Stomach smooth muscle (tissue), 2 donors: ENCODE results near the gene ROBO1.

Source experiments
- H3K27ac ChIP-seq: one replicate; pipeline ENCODE4 v1.7.0; 2013; ENCODE audit warnings: mild to moderate bottlenecking, low read length, inconsistent platforms
- H3K27me3 ChIP-seq, 2 donors: one replicate each; pipeline ENCODE4 v1.7.0; 2013; ENCODE audit warnings: low read length in 2 of 2; ENCODE audit not compliant: insufficient read depth in 2 of 2, control insufficient read depth in 1 of 2
- H3K36me3 ChIP-seq, 2 donors: one replicate each; pipeline ENCODE4 v1.7.0; 2013; ENCODE audit warnings: low read length in 2 of 2; ENCODE audit not compliant: control insufficient read depth in 2 of 2, insufficient read depth in 2 of 2
- H3K4me1 ChIP-seq: one replicate; pipeline ENCODE4 v1.7.0; 2013; ENCODE audit warnings: low read length; ENCODE audit not compliant: control insufficient read depth, insufficient read depth
- H3K4me3 ChIP-seq, 2 donors: one replicate each; pipeline ENCODE4 v1.7.0; 2013; ENCODE audit warnings: low read length in 2 of 2
- H3K9ac ChIP-seq, 2 donors: one replicate each; pipeline ENCODE4 v1.7.0; 2013; ENCODE audit warnings: low read length in 2 of 2, mild to moderate bottlenecking in 1 of 2
- H3K9me3 ChIP-seq, 2 donors: one replicate each; pipeline ENCODE4 v1.7.0; 2013; ENCODE audit warnings: low read length in 2 of 2; ENCODE audit not compliant: control insufficient read depth in 2 of 2
- donor health status: healthy.
- donor health status: Pancreatic carcinoma.

ROBO1 gene

DNA sequence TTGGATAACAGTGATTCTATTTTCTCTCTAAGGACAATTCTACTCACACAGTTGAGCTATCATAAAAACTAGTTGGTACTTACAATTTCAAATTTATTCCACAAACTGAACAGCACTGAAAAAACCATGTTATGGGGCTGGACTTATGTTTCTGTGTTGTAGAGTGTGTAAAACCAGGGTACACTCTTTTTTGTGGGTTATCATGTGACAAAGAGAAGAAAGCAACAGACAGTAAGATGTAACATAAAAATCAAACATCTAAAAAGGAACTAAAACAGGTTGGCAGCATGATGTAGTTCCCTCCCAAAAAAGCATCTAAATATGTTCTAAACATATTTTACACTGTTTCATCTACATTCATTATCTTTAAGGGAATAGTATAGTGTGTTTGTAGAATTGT lies 757.9 kb downstream of the ROBO1 start:
- Histone ChIP-seq H3K4me1 (peaks cover 6% of the 10 kb centered on the region), H3K27ac (no peak overlapping the region)

DNA sequence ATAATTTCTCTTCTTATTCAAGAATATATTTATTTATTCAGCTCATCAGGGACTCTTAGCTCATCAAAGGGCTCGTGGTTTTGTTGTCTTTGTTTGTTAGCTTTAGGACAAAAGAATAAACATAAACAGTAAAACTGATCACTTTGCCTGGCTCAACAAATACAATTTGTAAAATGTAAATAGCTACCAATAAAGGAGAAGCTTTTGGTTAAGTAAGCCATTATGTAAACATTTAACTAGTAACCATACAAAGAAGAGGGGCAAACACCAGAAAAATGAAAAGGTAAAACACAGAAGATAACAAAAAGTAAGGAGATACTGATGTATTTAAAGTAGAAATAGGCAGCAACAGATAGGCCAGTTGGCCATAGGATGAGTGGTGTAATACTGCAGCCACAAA lies 761.7 kb downstream of the ROBO1 start:
- no peak overlapping the region for H3K4me3 ChIP-seq
- no peak overlapping the region for H3K27ac ChIP-seq
- H3K36me3 ChIP-seq: no peaks in the 10 kb centered on the region
- H3K4me1 ChIP-seq: no peaks in the 10 kb centered on the region
- no peaks in the 10 kb centered on the region for H3K9me3 ChIP-seq
- H3K27me3 ChIP-seq: no peaks in the 10 kb centered on the region
- no peak overlapping the region for H3K9ac ChIP-seq

More for the DNA sequence above, 757.9 kb downstream of the ROBO1 start:
- Histone ChIP-seq H3K36me3 (no peaks in the 10 kb centered on the region), H3K4me3 (no peak overlapping the region), H3K27me3 (no peaks in the 10 kb centered on the region), H3K9ac (no peak overlapping the region), H3K9me3 (no peaks in the 10 kb centered on the region)

DNA sequence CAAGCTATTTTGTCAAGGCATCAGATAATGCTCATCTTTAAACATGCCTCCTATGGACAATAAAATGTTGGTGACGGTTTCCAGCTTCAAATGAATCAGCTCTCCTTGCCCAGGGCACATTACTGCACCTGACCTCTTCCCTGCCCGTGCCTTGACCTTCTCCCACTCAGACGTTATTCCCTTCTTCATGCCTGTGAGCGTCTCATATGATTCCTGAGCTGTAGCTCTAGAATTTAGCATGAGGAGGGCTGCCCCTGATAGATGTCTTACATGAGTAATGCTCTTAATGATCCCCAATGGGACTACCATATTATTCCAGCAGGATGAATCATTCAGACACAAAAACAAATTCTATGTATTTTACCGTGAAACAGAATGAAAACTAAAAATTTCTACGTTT lies 762.7 kb downstream of the ROBO1 start:
- Histone ChIP-seq H3K9me3 (no peaks in the 10 kb centered on the region), H3K4me3 (no peak overlapping the region), H3K27me3 (no peaks in the 10 kb centered on the region), H3K27ac (no peak overlapping the region), H3K9ac (no peak overlapping the region), H3K36me3 (no peaks in the 10 kb centered on the region), H3K4me1 (no peaks in the 10 kb centered on the region)

DNA sequence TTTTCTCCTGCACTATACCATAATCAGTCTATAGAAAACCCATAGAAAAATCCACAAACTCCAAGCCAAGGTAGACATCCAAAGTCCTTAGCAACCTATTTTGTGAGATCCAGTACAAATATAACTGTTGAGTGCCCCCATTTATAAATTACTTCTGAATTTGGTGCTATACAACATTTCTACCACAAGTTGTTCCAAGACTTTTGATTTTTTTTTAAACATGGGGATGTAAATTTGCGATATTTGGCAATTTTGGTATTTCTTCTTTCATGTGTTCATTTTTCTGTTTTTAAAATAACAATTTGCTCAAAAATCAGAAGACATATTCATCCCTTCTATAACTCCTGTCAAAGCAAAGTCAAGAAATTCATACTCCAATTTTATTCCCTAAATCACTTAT lies 763.8 kb downstream of the ROBO1 start:
- Histone ChIP-seq H3K36me3 (no peaks in the 10 kb centered on the region), H3K4me1 (no peaks in the 10 kb centered on the region), H3K27ac (no peak overlapping the region), H3K9ac (no peak overlapping the region), H3K9me3 (no peaks in the 10 kb centered on the region), H3K27me3 (no peaks in the 10 kb centered on the region), H3K4me3 (no peak overlapping the region)

DNA sequence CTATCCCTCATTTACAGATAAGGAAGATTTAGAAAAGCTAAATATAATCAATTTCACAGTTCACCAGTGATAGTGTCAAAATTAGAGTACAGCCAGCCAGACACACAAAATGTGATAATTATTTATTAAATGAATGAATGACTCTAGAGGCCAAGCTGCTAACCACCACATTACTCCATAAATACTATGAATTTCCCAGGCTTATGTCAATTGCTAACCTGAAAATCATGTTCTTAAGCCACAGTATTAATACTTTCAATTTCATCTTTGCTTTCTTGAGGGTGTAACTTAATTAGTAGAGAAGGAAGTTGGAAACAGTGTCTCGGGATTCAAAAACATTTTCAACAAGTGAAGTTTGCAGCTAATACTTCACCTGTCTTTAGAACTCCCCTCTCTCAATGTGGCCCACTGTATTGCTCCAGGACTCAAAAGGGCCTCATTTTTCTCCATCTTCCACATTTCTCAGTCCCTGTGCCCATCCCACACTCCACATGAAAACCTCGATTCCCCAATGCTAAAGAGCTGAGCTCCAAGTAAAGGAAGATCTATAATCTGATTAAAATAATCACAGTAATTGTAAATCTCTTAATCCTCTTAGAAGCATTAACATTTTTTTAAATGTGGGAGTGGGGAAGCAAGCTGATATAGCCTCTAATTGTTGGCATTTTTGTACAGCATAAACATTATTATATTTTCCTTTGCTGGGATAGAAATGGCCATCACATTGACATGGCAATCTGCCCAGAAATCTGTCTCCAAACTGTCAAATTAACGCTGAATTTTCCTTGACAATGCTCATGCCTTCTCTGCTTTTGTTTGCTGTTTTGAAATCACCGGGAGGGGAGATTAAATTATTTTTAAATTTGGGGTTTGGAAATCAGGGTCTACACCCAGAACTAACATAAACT lies 765.1 kb downstream of the ROBO1 start:
- Histone ChIP-seq H3K27me3 (no peaks in the 10 kb centered on the region), H3K4me3 (no peak overlapping the region), H3K9ac (no peak overlapping the region), H3K27ac (no peak overlapping the region), H3K9me3 (no peaks in the 10 kb centered on the region), H3K4me1 (no peaks in the 10 kb centered on the region), H3K36me3 (no peaks in the 10 kb centered on the region)

DNA sequence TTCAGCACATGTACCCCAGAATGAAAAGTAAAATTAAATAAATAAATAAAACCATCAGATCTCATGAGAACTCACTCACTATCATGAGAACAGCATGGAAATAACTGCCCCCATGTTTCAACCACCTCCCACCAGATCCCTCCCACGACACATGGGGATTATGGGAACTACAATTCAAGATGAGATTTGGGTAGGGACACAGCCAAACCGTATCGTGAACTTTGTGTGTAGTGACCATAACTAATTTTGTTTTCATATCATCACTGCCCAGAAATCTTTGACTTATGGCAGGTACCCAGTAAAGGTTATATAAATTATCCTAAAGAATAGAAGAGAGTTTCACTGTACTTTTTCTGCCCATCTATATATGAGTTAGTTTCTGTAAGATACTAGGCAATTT lies 766.5 kb downstream of the ROBO1 start:
- H3K9me3 ChIP-seq: no peaks in the 10 kb centered on the region
- H3K36me3 ChIP-seq: no peaks in the 10 kb centered on the region
- no peak overlapping the region for H3K27ac ChIP-seq
- no peaks in the 10 kb centered on the region for H3K4me1 ChIP-seq
- H3K27me3 ChIP-seq: no peaks in the 10 kb centered on the region
- no peak overlapping the region for H3K4me3 ChIP-seq
- H3K9ac ChIP-seq: no peak overlapping the region

DNA sequence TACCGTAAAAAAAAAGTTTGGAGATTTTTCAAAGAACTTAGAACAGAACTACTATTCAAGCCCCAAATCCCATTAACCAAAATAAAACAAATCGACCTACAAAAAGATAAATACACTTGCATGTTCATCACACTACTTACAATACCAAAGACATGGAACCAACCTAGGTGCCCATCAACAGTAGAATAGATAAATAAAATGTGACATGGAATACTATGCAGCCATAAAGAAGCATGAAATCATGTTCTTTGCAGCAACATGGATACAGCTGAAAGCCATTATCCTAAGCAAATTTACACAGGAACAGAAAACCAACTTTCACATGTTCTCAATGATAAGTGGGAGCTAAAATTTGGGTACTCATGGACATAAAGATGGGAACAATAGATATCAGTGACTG lies 768.7 kb downstream of the ROBO1 start:
- Histone ChIP-seq H3K27ac (no peak overlapping the region), H3K9ac (no peak overlapping the region), H3K4me1 (no peaks in the 10 kb centered on the region), H3K27me3 (no peaks in the 10 kb centered on the region), H3K9me3 (no peaks in the 10 kb centered on the region), H3K4me3 (no peak overlapping the region), H3K36me3 (no peaks in the 10 kb centered on the region)

DNA sequence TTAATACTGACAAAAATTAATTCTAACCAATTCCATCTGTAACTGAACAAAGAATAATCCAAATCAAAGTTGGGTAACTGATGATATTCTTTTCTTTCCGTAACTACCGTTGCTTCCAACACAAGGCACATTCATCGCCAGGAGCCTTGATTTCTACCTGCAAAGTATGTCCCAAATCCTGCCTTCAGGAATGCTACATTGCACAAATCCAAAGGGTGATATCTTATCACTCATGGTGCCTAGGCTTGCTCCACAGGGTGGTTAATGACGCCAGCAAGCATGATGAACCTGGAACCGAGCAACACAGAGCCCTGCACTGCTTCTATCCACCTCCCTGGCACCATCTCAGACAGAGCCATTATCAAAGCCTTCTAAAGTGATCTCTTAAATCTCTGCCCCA lies 772.7 kb downstream of the ROBO1 start:
- Histone ChIP-seq H3K27me3 (no peaks in the 10 kb centered on the region), H3K36me3 (no peaks in the 10 kb centered on the region)

DNA sequence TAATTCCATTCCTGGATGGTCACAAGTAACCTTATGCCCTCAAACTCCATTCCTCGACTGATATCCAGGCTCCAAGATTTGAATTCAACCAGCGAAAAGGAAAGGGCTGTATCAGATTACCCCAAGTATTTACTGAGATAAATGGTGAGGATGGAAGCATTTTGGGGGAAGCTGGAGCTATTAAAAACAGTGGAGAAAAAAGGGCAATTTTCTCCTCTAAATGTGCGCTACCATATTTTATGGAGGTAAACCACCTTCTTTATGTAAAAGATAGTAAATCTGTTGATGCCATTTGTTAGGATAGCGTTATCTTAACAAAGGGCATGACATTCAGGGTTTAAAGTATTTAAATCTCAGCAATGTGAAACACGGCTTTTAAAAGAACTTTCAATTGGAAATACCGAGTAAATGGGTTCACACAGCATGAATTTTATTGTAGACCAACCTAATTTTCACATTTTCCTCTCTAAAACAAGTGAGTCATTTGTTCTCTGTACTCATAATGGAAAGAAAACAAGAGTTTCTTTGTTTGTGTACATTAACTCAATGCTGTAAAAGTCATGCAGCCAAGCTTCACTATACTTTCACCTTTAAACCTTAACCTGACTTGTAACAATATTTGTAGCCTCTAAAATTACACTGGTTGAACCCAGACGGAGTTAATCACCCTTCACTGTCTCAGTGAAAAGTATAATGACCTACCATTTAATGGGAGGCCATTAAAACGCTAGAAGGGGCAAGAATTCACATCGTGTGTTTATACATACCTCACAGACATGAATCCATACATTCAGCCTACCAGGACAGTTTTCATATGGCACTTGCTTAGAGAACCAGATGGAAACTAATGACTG lies 773.4 kb downstream of the ROBO1 start:
- Histone ChIP-seq H3K9me3 (peaks cover 3 to 7% of the 10 kb centered on the region in 2 donors), H3K27ac (no peak overlapping the region), H3K36me3 (no peaks in the 10 kb centered on the region), H3K27me3 (no peaks in the 10 kb centered on the region), H3K4me1 (no peaks in the 10 kb centered on the region), H3K4me3 (no peak overlapping the region), H3K9ac (no peak overlapping the region)

More for the DNA sequence above, 772.7 kb downstream of the ROBO1 start:
- Histone ChIP-seq H3K4me3 (no peak overlapping the region), H3K9ac (no peak overlapping the region), H3K27ac (no peak overlapping the region), H3K9me3 (peaks cover 3 to 7% of the 10 kb centered on the region in 2 donors), H3K4me1 (no peaks in the 10 kb centered on the region)

DNA sequence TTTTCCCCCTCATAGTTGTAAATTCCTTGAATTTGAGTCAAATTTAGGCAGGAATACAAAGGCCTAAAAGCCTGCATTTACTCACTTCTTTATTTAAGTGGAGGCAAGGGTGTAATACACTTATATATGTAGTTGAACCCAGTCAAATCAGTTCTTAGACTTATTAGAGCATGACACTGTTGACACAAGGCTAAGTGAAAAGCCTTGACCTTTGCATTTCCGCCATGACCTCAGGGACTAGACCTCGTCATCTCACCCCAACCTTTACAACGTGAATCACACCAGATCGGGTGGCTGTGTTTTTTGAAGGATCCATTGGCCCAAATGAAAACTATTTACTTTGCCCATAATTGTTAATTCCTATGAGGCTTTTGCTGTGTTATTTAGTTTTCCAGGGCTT lies 774.4 kb downstream of the ROBO1 start:
- H3K9ac ChIP-seq: no peak overlapping the region
- H3K36me3 ChIP-seq: no peaks in the 10 kb centered on the region
- no peak overlapping the region for H3K4me3 ChIP-seq
- H3K27ac ChIP-seq: no peak overlapping the region
- peaks cover 3 to 7% of the 10 kb centered on the region in 2 donors for H3K9me3 ChIP-seq
- H3K27me3 ChIP-seq: no peaks in the 10 kb centered on the region
- no peaks in the 10 kb centered on the region for H3K4me1 ChIP-seq
